Ectodermal cell (in vitro differentiated cells): ENCODE data around the gene ACCSL.

ENCODE experiments used
- H3K27ac ChIP-seq: 2 replicates; pipeline ENCODE4 v1.7.0; 2013; ENCODE audit warnings: mild to moderate bottlenecking, low read depth, low read length; ENCODE audit not compliant: insufficient read depth, poor library complexity, severe bottlenecking
- H3K27me3 ChIP-seq: 2 replicates; pipeline ENCODE4 v1.7.0; 2013; ENCODE audit warnings: mild to moderate bottlenecking, low read length; ENCODE audit not compliant: insufficient read depth, control insufficient read depth, poor library complexity, severe bottlenecking
- H3K36me3 ChIP-seq: one replicate; pipeline ENCODE4 v1.7.0; 2013; ENCODE audit warnings: low read length; ENCODE audit not compliant: control insufficient read depth, insufficient read depth
- H3K4me1 ChIP-seq: one replicate; pipeline ENCODE4 v1.7.0; 2013; ENCODE audit warnings: low read length; ENCODE audit not compliant: control insufficient read depth, insufficient read depth
- H3K4me3 ChIP-seq: 2 replicates; pipeline ENCODE4 v1.7.0; 2013; ENCODE audit warnings: low read depth, low read length, control low read depth; ENCODE audit not compliant: insufficient read depth
- H3K9me3 ChIP-seq: 2 replicates; pipeline ENCODE4 v1.7.0; 2013; ENCODE audit warnings: mild to moderate bottlenecking, low read length, moderate library complexity; ENCODE audit not compliant: control insufficient read depth
- WGBS, 2 experiments: methylation state at CpG; one replicate each; pipeline ENCODE4 v1.1.7; 2013; ENCODE audit warnings: missing lambda C conversion rate in 2 of 2; 5-methylcytosine and 5-hydroxymethylcytosine counted together

Gene ACCSL

DNA sequence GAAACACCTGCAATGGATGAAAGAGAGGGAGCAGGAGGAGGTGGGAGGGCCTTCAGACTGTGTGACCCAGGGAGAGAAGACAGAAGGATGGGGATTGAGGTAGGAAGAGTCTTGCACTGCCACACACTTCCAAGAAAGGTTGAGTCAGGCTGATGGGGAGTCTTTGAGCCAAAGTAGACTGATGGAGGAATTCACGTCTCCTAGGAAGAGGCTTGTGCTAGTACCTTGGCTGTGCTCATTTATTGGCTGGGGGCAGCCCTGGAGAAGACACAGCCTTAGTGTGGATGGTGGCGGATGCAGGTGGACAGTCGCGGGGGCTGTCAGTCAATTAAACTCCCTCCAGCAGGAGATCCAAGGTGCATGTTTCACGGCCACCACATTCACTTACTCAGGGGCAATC is 16.2 kb upstream of the ACCSL start:
- H3K27ac ChIP-seq: no peak overlapping the region
- no peaks in the 10 kb centered on the region for H3K36me3 ChIP-seq
- no peaks in the 10 kb centered on the region for H3K27me3 ChIP-seq
- no peaks in the 10 kb centered on the region for H3K9me3 ChIP-seq
- peaks cover 35% of the 10 kb centered on the region for H3K4me1 ChIP-seq
- 93% methylated on average over 5 of the region's 5 CpGs for WGBS, 2 experiments
- H3K4me3 ChIP-seq: no peak overlapping the region

DNA sequence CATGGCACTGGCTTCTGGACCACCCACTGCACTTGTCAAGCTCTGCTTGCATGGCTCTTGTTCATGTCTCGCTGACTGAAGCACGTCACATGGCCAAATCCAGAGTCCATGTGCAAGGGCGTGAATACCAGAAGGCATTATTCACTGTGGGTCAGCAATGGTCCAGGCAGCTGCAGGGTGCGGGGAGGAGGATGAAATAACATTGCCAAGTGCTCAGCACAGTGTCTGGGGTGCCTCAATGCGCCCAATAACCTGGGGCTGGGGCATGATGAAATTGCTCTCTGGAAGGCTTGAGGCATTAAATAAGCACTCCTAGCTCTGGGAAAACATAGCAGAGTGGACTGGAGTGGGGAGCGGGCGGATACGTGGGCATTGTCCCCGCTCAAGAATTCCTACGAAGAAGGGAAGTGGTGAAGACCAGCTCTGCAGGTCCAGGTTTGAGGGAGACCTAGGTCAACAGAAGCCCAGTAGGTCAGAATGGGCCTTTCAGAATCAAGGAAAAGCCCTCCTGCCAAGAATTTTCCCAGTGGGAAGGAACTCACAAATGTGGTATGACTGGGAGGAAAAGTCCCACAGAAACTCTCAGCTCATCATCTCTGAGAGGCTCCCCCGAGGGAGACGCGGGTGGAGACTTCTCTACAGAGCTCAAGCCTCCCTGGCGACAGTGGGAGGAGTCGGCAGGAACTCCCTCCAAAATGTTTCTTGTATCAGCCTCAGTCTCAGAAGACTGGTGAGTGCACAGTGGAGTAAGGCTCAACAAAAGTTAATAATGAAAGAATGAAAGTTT is 15.3 kb upstream of the ACCSL start:
- Histone ChIP-seq H3K36me3 (no peaks in the 10 kb centered on the region), H3K4me1 (peaks cover 38% of the 10 kb centered on the region), H3K9me3 (no peaks in the 10 kb centered on the region), H3K27ac (no peak overlapping the region), H3K27me3 (no peaks in the 10 kb centered on the region), H3K4me3 (no peak overlapping the region)
- 89 to 90% methylated on average over 15 of the region's 15 CpGs for WGBS, 2 experiments

DNA sequence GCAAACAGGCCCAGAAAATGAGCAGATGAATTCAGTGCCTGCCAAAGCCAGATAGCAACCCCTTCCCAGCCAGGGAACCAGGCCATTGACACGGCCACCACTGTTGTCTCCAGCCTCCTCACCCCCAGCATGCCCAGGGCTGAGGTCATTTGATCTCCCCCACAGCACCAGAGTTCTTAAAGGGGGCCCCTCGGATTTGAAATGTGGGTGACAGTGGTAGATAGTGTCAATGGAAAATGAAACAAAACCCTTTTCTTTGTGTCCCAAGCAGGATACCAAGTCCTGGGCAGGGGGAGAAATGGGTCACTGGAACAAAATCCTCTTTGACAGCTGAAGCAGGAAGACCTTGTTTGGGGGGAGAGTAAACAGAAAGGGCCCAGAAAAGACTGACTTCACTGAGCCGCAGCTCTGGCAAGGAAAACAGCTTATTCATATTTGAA is 14.3 kb upstream of the ACCSL start:
- H3K4me1 ChIP-seq: peaks cover 38% of the 10 kb centered on the region
- no peak overlapping the region for H3K27ac ChIP-seq
- no peaks in the 10 kb centered on the region for H3K9me3 ChIP-seq
- 68 to 76% methylated on average over 3 of the region's 3 CpGs for WGBS, 2 experiments
- no peak overlapping the region for H3K4me3 ChIP-seq
- H3K36me3 ChIP-seq: no peaks in the 10 kb centered on the region
- H3K27me3 ChIP-seq: no peaks in the 10 kb centered on the region

DNA sequence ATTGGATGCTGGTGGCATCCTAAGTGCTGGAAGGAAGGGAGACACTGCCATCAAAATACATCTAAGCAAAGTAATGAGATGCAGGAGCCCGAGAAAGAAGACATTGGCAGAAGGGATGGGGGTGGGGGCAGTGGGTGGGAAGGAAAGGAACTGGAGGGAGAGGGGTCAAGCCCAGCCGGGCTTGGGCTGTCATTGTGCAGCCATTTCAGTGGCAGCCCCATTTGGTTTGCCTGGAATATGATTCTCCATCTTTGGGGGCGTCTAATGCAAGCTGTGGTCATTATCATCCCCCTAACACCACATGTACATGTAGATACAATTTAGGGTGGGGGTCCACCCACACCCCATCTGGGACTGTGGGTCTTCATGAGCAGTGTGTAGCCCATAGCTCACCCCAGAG is 13.9 kb upstream of the ACCSL start:
- Histone ChIP-seq H3K9me3 (no peaks in the 10 kb centered on the region), H3K27ac (no peak overlapping the region), H3K4me3 (no peak overlapping the region), H3K27me3 (no peaks in the 10 kb centered on the region), H3K36me3 (no peaks in the 10 kb centered on the region), H3K4me1 (peaks cover 38% of the 10 kb centered on the region)
- WGBS, 2 experiments: 52 to 55% methylated on average over 3 of the region's 3 CpGs

DNA sequence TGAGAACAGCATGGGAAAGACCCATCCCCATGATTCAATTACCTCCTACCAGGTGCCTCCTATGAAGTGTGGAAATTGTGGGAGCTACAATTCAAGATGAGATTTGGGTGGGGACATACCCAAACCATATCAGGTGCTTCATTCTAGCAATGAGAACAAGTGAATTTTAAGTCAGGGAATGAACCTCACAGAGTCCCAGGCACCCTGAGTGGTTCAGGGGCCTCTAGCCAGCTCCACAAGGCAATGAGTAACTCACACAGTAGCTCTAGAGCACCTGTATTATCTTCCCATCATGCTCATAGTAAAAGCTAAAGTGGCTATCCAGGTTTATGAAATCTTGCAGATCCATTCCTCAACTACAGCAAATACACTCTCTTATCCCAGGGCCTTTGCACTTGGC is 13.1 kb upstream of the ACCSL start:
- no peaks in the 10 kb centered on the region for H3K36me3 ChIP-seq
- no peak overlapping the region for H3K27ac ChIP-seq
- no peaks in the 10 kb centered on the region for H3K9me3 ChIP-seq
- peaks cover 38% of the 10 kb centered on the region for H3K4me1 ChIP-seq
- no peaks in the 10 kb centered on the region for H3K27me3 ChIP-seq
- H3K4me3 ChIP-seq: no peak overlapping the region

DNA sequence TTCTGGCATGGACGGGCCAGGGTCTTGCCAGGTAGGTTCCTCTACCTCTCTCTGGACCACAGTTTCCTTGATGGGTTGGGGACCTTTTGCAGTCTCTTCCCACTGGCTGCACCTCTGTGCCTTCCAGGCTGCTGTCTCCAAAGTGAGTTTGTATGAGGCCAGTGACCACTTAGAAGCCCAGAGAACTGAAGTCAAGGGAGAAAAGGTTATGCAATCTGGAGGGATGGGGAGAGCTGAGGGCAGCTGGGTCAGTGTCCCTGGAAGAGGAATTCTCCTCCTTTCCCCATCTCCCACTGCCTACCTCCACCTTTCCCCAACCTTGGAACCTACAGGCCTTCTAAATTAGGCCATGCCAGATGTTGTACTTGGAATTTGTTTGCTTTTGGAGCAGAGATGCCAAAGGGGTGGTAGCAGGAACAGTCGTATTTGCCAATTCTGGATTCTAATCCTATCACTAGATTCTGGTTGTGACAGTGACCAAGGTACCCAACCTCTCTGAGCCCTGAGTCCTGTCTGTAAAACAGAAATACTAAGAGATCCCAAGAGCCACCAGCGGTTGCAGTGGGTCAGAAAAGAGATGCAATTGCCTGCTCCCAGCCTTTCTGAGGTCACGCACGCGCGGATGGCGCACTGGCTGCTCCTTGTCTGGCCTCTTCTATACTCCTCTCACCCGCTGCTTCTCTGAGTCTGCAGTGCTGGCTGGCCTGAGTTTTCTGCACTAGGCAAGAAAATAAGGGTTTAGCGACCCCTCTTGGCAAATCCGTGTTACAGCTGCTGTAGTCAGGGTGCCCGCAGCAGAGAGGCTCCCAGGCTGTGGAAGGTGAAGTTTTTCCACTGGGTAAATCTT is 10.7 kb upstream of the ACCSL start:
- H3K27me3 ChIP-seq: no peaks in the 10 kb centered on the region
- H3K4me3 ChIP-seq: no peak overlapping the region
- no peak overlapping the region for H3K27ac ChIP-seq
- peaks cover 3% of the 10 kb centered on the region for H3K9me3 ChIP-seq
- WGBS, 2 experiments: 20 to 21% methylated on average over 12 of the region's 12 CpGs
- H3K36me3 ChIP-seq: no peaks in the 10 kb centered on the region
- peaks cover 17% of the 10 kb centered on the region for H3K4me1 ChIP-seq

DNA sequence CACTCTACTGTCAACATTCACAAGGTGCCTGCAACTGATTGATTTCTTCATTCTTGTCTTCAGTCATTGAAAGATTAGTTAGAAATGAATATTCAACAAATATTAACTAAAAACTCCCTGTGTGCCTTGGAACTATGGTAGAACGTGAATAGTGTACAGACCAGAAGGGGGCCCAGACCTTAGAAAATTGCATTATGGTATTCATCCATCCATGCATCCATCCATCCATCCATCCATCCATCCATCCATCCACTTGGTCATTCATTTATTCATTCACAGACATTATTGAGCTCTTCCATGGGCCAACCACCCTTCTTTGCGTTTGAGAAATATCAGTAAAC is 10.2 kb upstream of the ACCSL start:
- Histone ChIP-seq H3K27ac (no peak overlapping the region), H3K4me3 (no peak overlapping the region), H3K36me3 (no peaks in the 10 kb centered on the region), H3K4me1 (peaks cover 15% of the 10 kb centered on the region), H3K27me3 (no peaks in the 10 kb centered on the region), H3K9me3 (peaks cover 3% of the 10 kb centered on the region)
- 88 to 89% methylated on average over 2 of the region's 2 CpGs for WGBS, 2 experiments

DNA sequence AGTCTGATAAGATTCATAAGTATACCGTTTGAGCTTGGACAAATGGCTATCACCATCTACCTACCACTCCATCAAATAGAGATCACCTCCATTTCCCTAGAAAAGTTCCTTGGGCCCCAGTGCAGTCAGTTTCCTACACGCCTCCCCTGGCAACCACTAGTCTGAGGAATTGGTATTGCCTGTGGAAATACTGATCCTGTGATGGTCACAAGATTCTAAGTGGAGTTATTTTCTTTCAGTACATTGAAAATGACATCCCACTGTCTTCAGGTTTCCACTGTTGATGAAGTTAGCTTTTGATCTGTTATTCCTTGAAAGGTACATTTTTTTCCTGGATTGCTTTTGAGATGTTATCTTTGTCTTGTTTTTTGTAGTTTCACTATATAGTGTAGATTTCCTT is 4.6 kb upstream of the ACCSL start:
- Histone ChIP-seq H3K27me3 (no peaks in the 10 kb centered on the region), H3K4me3 (no peak overlapping the region), H3K9me3 (peaks cover 3% of the 10 kb centered on the region), H3K4me1 (no peaks in the 10 kb centered on the region), H3K27ac (no peak overlapping the region), H3K36me3 (no peaks in the 10 kb centered on the region)
- 87 to 100% methylated on average over 2 of the region's 2 CpGs for WGBS, 2 experiments

DNA sequence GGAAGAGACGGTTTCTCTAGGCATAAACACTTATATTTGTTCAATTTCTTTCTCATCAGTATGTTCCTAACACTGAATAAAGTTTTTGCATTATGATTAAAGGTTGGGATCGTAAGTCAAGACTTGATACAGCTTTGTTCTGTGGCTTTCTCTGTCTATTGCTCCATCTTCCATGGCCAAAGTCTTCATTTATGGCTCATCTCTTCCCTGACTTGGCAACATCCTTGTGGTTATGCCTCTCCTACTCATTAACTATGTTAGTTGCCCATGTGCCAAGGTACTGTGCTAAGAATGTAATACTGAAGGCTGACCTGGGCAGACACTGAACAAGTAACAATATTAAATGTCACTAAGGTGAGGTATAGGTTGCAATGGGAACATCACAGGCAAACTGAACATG is 1.6 kb upstream of the ACCSL start:
- Histone ChIP-seq H3K27me3 (no peaks in the 10 kb centered on the region), H3K27ac (no peak overlapping the region), H3K36me3 (no peaks in the 10 kb centered on the region), H3K9me3 (peaks cover 2% of the 10 kb centered on the region), H3K4me1 (no peaks in the 10 kb centered on the region), H3K4me3 (no peak overlapping the region)
- 83 to 100% methylated on average over 1 to 2 of the region's 2 CpGs for WGBS, 2 experiments

DNA sequence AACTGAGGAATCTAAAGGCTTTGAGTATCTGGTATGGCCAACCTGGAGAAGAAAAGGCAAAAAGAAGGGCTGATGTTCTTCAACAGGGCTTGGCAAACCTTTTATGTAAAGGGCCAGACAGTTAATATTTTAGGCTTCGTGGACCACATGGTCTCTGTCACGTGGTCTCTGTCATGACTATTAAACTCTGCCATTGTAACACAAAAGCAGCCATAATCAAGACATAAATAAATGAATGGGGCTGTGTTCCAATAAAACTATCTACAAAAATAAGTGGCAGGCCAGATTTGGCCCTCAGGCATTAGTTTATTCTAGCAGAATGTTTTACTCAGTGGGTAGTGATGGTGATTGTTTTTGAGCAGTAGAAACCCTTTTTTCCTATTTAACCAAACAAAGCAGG is 483 bp upstream of the ACCSL start:
- Histone ChIP-seq H3K4me3 (no peak overlapping the region), H3K27me3 (no peaks in the 10 kb centered on the region), H3K9me3 (no peaks in the 10 kb centered on the region), H3K27ac (no peak overlapping the region), H3K4me1 (no peaks in the 10 kb centered on the region), H3K36me3 (no peaks in the 10 kb centered on the region)
- WGBS, 2 experiments: 89 to 93% methylated on average over 2 of the region's 2 CpGs
